OCI-LY7 (cell line): ENCODE measurements around the gene ANKMY1.

Experiments
- CTCF ChIP-seq: fragments of 200-600 bp; sonication (generic); conservative IDR thresholded peaks from 2 replicates; pipeline ENCODE4 v1.5.1; 2014; ENCODE audit warnings: mild to moderate bottlenecking, antibody characterized with exemption, low read length, moderate library complexity, mixed read lengths
- EZH2phosphoT487 ChIP-seq: fragments of 200-600 bp; sonication (generic); IDR thresholded peaks from 2 replicates; pipeline ENCODE4 v1.6.1; 2018; ENCODE audit warnings: low read depth, borderline replicate concordance, mild to moderate bottlenecking, mixed run types, antibody characterized with exemption, low read length, moderate library complexity, mixed read lengths

GRCh38 chr2:240498958-240499260, 58.9 kb downstream of the ANKMY1 start:
- TF ChIP-seq CTCF: no peak
- no peak for TF ChIP-seq EZH2phosphoT487
